Measurements from ENCODE around the gene HIVEP3. TPM values are rescaled to one million over a fixed set of nuclear protein-coding genes. Genes with fewer than 3 reads are reported as not detected.
"Not testable (repeated sequence)": the region's sequence is repeated elsewhere in the genome, so short reads cannot be mapped to it uniquely, and the experiment has no call there.

HIVEP3 gene
- 0.17 and 0.20 TPM in 2 replicates for total RNA-seq (2014; rRNA removed; shearing (Covaris generic))
- 0.42 TPM in 1 of 2 replicates, not detected in the other for polyA plus RNA-seq (2014; cell fraction: nucleus; rRNA removed)

GRCh38 chr1:41918450-41919043 lies at the start of gene HIVEP3:
Gene HIVEP3, minus strand, starts transcription at chr1:41918922.
- no peak for DNase-seq (ENCODE audit: extremely low read depth, low read depth)

GRCh38 chr1:41964400-41964799 lies 45.7 kb upstream of the HIVEP3 start:
- no peak for DNase-seq (ENCODE audit: extremely low read depth, low read depth)

GRCh38 chr1:41963636-41964035 lies 44.9 kb upstream of the HIVEP3 start:
- no peak for DNase-seq (ENCODE audit: extremely low read depth, low read depth)

GRCh38 chr1:41958015-41958673 lies 39.4 kb upstream of the HIVEP3 start:
- DNase-seq (ENCODE audit: extremely low read depth, low read depth) = no peak

GRCh38 chr1:41957568-41957967 lies 38.8 kb upstream of the HIVEP3 start:
- no peak for DNase-seq (ENCODE audit: extremely low read depth, low read depth)

- DNase-seq (ENCODE audit: extremely low read depth, low read depth) = no peak
Measured at GRCh38 chr1:41955461-41956159, 36.9 kb upstream of the HIVEP3 start.

- DNase-seq (ENCODE audit: extremely low read depth, low read depth) = no peak
Measured at GRCh38 chr1:41954533-41954944, 35.8 kb upstream of the HIVEP3 start.

GRCh38 chr1:41953291-41953690 lies 34.6 kb upstream of the HIVEP3 start:
- DNase-seq (ENCODE audit: extremely low read depth, low read depth) = no peak

- no peak for DNase-seq (ENCODE audit: extremely low read depth, low read depth)
Measured at GRCh38 chr1:41952208-41952607, 33.5 kb upstream of the HIVEP3 start.

GRCh38 chr1:41951492-41951891 lies 32.8 kb upstream of the HIVEP3 start:
- DNase-seq (ENCODE audit: extremely low read depth, low read depth) = not testable (repeated sequence)

- DNase-seq (ENCODE audit: extremely low read depth, low read depth) = no peak
Measured at GRCh38 chr1:41950820-41951219, 32.1 kb upstream of the HIVEP3 start.

- DNase-seq (ENCODE audit: extremely low read depth, low read depth) = not testable (repeated sequence)
Measured at GRCh38 chr1:41945946-41946345, 27.2 kb upstream of the HIVEP3 start.

- no peak for DNase-seq (ENCODE audit: extremely low read depth, low read depth)
Measured at GRCh38 chr1:41943717-41944116, 25.0 kb upstream of the HIVEP3 start.

GRCh38 chr1:41942278-41942677 lies 23.6 kb upstream of the HIVEP3 start:
- DNase-seq (ENCODE audit: extremely low read depth, low read depth) = no peak

- DNase-seq (ENCODE audit: extremely low read depth, low read depth) = no peak
Measured at GRCh38 chr1:41941381-41941780, 22.7 kb upstream of the HIVEP3 start.

GRCh38 chr1:41939194-41939593 lies 20.5 kb upstream of the HIVEP3 start:
- no peak for DNase-seq (ENCODE audit: extremely low read depth, low read depth)

- no peak for DNase-seq (ENCODE audit: extremely low read depth, low read depth)
Measured at GRCh38 chr1:41936107-41936506, 17.4 kb upstream of the HIVEP3 start.

- no peak for DNase-seq (ENCODE audit: extremely low read depth, low read depth)
Measured at GRCh38 chr1:41935226-41935625, 16.5 kb upstream of the HIVEP3 start.

GRCh38 chr1:41933106-41933505 lies 14.4 kb upstream of the HIVEP3 start:
- no peak for DNase-seq (ENCODE audit: extremely low read depth, low read depth)

- DNase-seq (ENCODE audit: extremely low read depth, low read depth) = no peak
Measured at GRCh38 chr1:41931578-41931977, 12.9 kb upstream of the HIVEP3 start.

GRCh38 chr1:41927118-41927517 lies 8.4 kb upstream of the HIVEP3 start:
- DNase-seq (ENCODE audit: extremely low read depth, low read depth) = no peak

GRCh38 chr1:41925712-41926111 lies 7.0 kb upstream of the HIVEP3 start:
- no peak for DNase-seq (ENCODE audit: extremely low read depth, low read depth)

Data from NCI-H460 (cell line).